GM23338 (cell line): ENCODE results near the gene APOL4. TPM values are rescaled to one million over a fixed set of nuclear protein-coding genes. Genes with fewer than 3 reads are reported as not detected.

Source experiments
- ATAC-seq: fragments of 200-7000 bp; cut with Tn5 transposase; 3 replicates; pipeline ENCODE4 v1.9.1; 2020
- DNase-seq: peaks from one replicate; pipeline ENCODE4 v3.0.0-alpha.2; 2015; ENCODE audit warnings: low spot score
- H2AFZ ChIP-seq: fragments of 200-600 bp; sonication (generic); 2 replicates; pipeline ENCODE4 v1.8.0; 2016; ENCODE audit warnings: antibody characterized with exemption, mild to moderate bottlenecking, moderate library complexity
- H3F3A ChIP-seq: fragments of 200-600 bp; sonication (generic); replicated peaks from 2 replicates; pipeline ENCODE4 v1.8.0; 2017; ENCODE audit warnings: antibody characterized with exemption, mixed run types, low read depth
- H3K27ac ChIP-seq: fragments of 200-600 bp; sonication (generic); 2 replicates; pipeline ENCODE4 v1.6.1; 2016; ENCODE audit warnings: low read depth
- H3K27me3 ChIP-seq: fragments of 200-600 bp; sonication (generic); 2 replicates; pipeline ENCODE4 v1.8.0; 2016; ENCODE audit warnings: mild to moderate bottlenecking, mixed run types, moderate library complexity; ENCODE audit not compliant: insufficient read depth
- H3K36me3 ChIP-seq: fragments of 200-600 bp; sonication (generic); 2 replicates; pipeline ENCODE4 v1.8.0; 2016; ENCODE audit warnings: mild to moderate bottlenecking; ENCODE audit not compliant: insufficient read depth
- H3K4me1 ChIP-seq: fragments of 200-600 bp; sonication (generic); 2 replicates; pipeline ENCODE4 v1.8.0; 2016; ENCODE audit warnings: mild to moderate bottlenecking, moderate library complexity; ENCODE audit not compliant: insufficient read depth
- H3K4me2 ChIP-seq: fragments of 200-600 bp; sonication (generic); 2 replicates; pipeline ENCODE4 v1.7.1; 2017; ENCODE audit warnings: mixed run types
- H3K4me3 ChIP-seq: fragments of 200-600 bp; sonication (generic); 2 replicates; pipeline ENCODE4 v1.6.1; 2016; ENCODE audit warnings: mixed run types
- H3K79me2 ChIP-seq: fragments of 200-600 bp; sonication (generic); replicated peaks from 2 replicates; pipeline ENCODE4 v1.8.0; 2017; ENCODE audit warnings: mild to moderate bottlenecking; ENCODE audit not compliant: insufficient read depth
- H3K9me2 ChIP-seq: fragments of 200-600 bp; sonication (generic); 2 replicates; pipeline ENCODE4 v1.8.0; 2017; ENCODE audit not compliant: insufficient read depth
- H4K20me1 ChIP-seq: fragments of 200-600 bp; sonication (generic); replicated peaks from 2 replicates; pipeline ENCODE4 v1.8.0; 2017; ENCODE audit warnings: mild to moderate bottlenecking; ENCODE audit not compliant: insufficient read depth
- H3K27ac Mint-ChIP-seq: 2 replicates; pipeline ENCODE4 v1.8.0; 2020; ENCODE audit warnings: inconsistent platforms, mild to moderate bottlenecking, moderate library complexity, mixed read lengths
- H3K27me3 Mint-ChIP-seq: 3 replicates; pipeline ENCODE4 v1.8.0; 2022; ENCODE audit warnings: low read depth, mild to moderate bottlenecking, moderate library complexity, mixed read lengths, inconsistent platforms; ENCODE audit not compliant: insufficient read depth, poor library complexity
- H3K36me3 Mint-ChIP-seq: 3 replicates; pipeline ENCODE4 v1.8.0; 2021; ENCODE audit warnings: low read depth, mild to moderate bottlenecking, inconsistent platforms, moderate library complexity, mixed read lengths
- H3K4me1 Mint-ChIP-seq: 3 replicates; pipeline ENCODE4 v1.8.0; 2020; ENCODE audit warnings: mild to moderate bottlenecking, inconsistent platforms, mixed read lengths
- H3K4me3 Mint-ChIP-seq: 3 replicates; pipeline ENCODE4 v1.8.0; 2021; ENCODE audit warnings: moderate library complexity, mild to moderate bottlenecking, inconsistent platforms, mixed read lengths
- H3K9me3 Mint-ChIP-seq: 3 replicates; pipeline ENCODE4 v1.8.0; 2020; ENCODE audit warnings: moderate library complexity, mild to moderate bottlenecking, inconsistent platforms, mixed read lengths
- NANOG ChIP-seq: IDR thresholded peaks from 2 replicates; pipeline ENCODE4 v1.6.1; 2016; ENCODE audit warnings: antibody characterized with exemption, borderline replicate concordance
- POLR2AphosphoS5 ChIP-seq: IDR thresholded peaks from 2 replicates; pipeline ENCODE4 v1.6.1; 2016; ENCODE audit warnings: antibody characterized with exemption, low read depth
- polyA plus RNA-seq: library from polyadenylated mRNA; unstranded; fragments of >200 nt; fragmentation: Nextera tagmentation; extraction: Ambion mirVana; gene quantifications from 2 replicates; pipeline ENCODE4 v1.2.1, GENCODE V29; 2016
- total RNA-seq: library from RNA; depleted of rRNA; stranded (reverse); fragments of >200 nt; shearing (Covaris generic); gene quantifications from 2 replicates; pipeline ENCODE4 v1.2.3, GENCODE V29; 2014
- TF ChIP-seq, protein P1 (sequence below), 2 experiments: fragments of 200-600 bp in 1 of 2; sonication (generic) in 1 of 2; conservative IDR thresholded peaks; 2 replicates each; pipeline versions ENCODE4 v1.5.1 to v1.6.1; 2016 to 2017; ENCODE audit warnings: antibody characterized with exemption in 2 of 2, low read depth in 2 of 2, mild to moderate bottlenecking in 2 of 2, moderate library complexity in 1 of 2

The APOL4 gene
- total and polyA plus RNA-seq, 2 experiments from 2014 or later: not detected

DNA sequence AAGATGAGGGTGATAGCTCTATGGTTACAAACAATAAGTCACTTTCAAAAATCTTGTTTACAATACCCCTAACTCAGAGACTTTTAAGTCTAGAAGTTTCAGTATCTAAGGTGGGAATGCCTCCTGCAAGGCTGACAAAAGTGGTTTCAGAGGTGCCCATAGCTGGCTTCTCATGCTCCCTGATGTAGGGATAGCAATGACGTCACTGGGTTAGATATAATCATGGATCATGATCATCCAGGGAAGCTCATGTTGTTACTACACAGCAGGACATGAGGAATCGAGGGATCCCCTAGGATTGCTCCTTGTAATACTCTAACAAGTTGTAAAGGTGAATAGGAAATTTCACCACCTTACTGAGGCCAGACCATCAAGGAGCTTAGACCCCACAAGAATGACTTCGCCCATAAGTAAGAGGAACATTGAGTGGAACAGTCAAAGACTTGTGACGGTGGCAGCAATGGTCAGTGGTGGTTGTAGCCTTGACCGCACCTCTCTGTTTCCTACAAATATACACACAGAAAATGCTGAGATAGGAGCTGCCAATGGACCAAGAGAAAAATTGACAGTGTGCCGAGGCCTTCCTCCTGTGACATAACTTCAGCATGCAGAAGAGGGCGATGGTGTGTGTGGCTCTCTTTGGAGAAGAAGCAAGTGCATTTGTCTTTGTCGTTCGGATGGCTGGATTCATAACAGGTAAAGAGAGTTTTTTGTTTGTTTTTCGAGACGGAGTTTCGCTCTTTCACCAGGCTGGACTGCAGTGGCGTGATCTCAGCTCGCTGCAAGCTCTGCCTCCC lies 15.6 kb downstream of the APOL4 start:
- Mint-ChIP-seq H3K36me3 (peaks cover 6% of the 10 kb centered on the region; the same call in 2 of the 3 replicates), H3K27me3 (peaks cover 8% of the 10 kb centered on the region)

DNA sequence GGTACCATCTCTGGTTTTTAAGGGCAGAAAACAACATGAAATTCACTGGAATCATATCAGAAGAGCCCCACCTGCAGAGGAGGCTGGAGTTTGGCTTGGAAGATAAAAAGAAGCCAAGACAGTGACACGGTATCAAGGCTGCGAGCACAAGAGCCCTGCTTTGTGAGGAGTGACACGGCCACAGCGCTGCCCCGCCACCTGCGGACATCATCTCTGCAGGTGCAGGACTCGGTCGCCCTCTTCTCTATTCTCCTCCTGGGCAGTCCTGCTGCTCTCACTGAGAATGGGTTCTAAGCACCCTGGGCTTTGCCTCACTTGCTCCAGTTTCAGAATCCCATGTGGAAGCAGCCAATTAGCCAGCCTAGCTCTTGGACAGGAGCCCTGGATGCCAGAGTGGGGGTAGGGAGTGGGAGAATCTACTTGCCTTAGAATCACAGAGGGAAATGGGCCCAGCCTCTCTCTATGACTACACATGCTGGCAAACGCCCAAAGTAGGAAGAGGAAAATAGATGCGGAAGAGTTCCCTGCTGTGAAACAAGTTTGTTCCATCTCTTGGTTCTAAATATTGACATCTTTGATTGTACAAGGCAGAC lies 17.1 kb downstream of the APOL4 start:
- Histone ChIP-seq H3K4me2 (no peak overlapping the region), H3K9me2 (peaks cover 5% of the 10 kb centered on the region; the same call in 1 of the 2 replicates), H3K79me2 (no peaks in the 10 kb centered on the region), H3F3A (no peaks in the 10 kb centered on the region), H3K4me1 (no peaks in the 10 kb centered on the region; the same call in 1 of the 2 replicates), H3K27me3 (no peaks in the 10 kb centered on the region), H4K20me1 (no peaks in the 10 kb centered on the region), H3K36me3 (no peaks in the 10 kb centered on the region), H3K27ac (no peak overlapping the region), H3K4me3 (no peak overlapping the region), H2AFZ (peak overlapping the region; percentile 52; the same call in 1 of the 2 replicates)
- no peaks in the 10 kb centered on the region for H3K9me3 Mint-ChIP-seq
- ATAC-seq (no peak), DNase-seq (no peak)
- TF ChIP-seq, protein P1, sequence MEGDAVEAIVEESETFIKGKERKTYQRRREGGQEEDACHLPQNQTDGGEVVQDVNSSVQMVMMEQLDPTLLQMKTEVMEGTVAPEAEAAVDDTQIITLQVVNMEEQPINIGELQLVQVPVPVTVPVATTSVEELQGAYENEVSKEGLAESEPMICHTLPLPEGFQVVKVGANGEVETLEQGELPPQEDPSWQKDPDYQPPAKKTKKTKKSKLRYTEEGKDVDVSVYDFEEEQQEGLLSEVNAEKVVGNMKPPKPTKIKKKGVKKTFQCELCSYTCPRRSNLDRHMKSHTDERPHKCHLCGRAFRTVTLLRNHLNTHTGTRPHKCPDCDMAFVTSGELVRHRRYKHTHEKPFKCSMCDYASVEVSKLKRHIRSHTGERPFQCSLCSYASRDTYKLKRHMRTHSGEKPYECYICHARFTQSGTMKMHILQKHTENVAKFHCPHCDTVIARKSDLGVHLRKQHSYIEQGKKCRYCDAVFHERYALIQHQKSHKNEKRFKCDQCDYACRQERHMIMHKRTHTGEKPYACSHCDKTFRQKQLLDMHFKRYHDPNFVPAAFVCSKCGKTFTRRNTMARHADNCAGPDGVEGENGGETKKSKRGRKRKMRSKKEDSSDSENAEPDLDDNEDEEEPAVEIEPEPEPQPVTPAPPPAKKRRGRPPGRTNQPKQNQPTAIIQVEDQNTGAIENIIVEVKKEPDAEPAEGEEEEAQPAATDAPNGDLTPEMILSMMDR (conservative IDR thresholded peaks at IDR 0.05; ENCODE audit: low read depth in 2 of 2): 0 out of 4 replicates have a peak, but pooled peaks of 1 of the 2 experiments have one; percentile 2
- TF ChIP-seq POLR2AphosphoS5: no peak
- no peak for TF ChIP-seq NANOG
- no peak overlapping the region for H3K4me3 Mint-ChIP-seq
- peaks cover under 1% of the 10 kb centered on the region for H3K27me3 Mint-ChIP-seq
- H3K4me1 Mint-ChIP-seq: peaks cover 31% of the 10 kb centered on the region
- no peak overlapping the region for H3K27ac Mint-ChIP-seq
- H3K36me3 Mint-ChIP-seq: no peaks in the 10 kb centered on the region

More for the DNA sequence above, 15.6 kb downstream of the APOL4 start:
- Histone ChIP-seq H3K9me2 (peaks cover 5% of the 10 kb centered on the region; the same call in 1 of the 2 replicates), H3K27ac (no peak overlapping the region), H3K36me3 (no peaks in the 10 kb centered on the region), H3K4me3 (no peak overlapping the region), H4K20me1 (no peaks in the 10 kb centered on the region), H3K4me1 (peaks cover 5% of the 10 kb centered on the region; the same call in 1 of the 2 replicates), H2AFZ (no peak overlapping the region), H3K79me2 (no peaks in the 10 kb centered on the region), H3K4me2 (no peak overlapping the region), H3F3A (no peaks in the 10 kb centered on the region), H3K27me3 (no peaks in the 10 kb centered on the region)
- ATAC-seq (no peak), DNase-seq (no peak)
- Mint-ChIP-seq H3K4me1 (peaks cover 42% of the 10 kb centered on the region), H3K4me3 (no peak overlapping the region), H3K9me3 (peaks cover 10% of the 10 kb centered on the region), H3K27ac (no peak overlapping the region)
- no peak for TF ChIP-seq POLR2AphosphoS5
- TF ChIP-seq, protein P1 (conservative IDR thresholded peaks at IDR 0.05; ENCODE audit: low read depth in 2 of 2): peak; percentile 21 to 50
